ENCODE measurements around the gene ACTG1.
A peak's percentile ranks its signal among the peaks of the same experiment; 100 is the strongest.

Gene ACTG1

DNA sequence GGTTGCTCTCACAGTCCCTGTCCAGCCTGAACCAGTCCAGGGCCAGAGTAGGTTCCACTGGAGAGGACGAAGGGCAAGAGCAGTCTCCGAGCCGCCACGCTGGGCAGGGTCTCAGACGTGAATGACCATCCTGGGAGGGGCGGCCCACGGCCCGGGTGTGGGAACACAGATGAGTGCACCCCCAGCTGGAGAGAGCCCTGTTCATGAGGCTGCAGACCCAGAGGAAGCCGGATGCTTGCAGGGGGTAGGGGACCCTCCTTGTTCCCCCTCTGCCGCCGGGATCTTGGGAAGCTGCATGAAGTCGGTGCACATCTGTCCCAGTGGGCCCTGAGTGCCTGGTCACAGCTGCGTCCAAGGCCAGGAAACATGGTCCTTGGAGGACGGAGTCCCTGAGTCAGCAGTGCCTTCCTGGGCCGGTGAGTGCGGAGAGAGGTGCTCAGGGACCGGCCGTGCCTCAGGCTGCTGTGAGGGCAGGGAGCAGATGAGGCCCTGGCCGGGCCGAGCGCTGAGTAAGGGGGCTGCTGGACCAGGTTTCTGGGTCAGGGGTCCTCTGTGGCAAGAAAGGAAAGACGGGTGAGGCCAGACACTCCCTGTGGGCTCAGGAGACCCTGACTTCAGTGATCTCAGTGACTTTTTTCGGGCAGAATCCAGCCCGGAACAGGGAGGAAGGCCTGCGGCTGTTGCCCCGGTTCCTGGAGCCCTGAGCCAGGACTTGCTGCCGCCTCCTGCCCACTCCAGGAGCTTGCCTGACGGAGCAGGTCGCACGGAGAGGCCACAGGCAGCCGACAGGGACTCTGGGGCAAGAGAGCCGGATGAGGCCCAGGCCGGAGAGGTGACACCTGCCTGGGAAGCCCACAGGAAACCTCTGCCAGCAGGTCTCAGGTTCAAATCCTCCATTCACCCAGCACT, 45.8 kb downstream of the ACTG1 start:
- FAIRE-seq (no peak), DNase-seq (ENCODE audit: low spot score) (no peak)

DNA sequence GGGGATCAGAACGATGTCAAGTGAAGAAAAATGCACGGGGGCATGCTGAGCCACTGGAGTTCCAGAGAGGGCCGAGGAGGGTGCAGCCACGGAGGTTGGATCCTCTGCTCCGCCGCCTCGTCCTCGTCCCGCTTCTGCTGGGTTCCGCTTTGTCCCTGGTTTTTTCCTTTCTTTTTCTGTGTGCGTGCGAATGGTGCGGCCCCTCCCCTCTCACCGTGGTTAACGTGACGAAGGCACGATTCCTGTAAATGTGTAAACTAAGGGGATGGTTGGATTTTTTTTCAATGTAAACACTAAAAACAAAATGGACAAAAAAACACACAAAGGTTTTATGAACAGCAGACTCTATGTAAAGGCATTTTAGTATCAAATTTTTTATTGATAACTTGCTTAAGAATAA, 46.7 kb downstream of the ACTG1 start:
- FAIRE-seq: no peak
- DNase-seq (ENCODE audit: low spot score): no peak

DNA sequence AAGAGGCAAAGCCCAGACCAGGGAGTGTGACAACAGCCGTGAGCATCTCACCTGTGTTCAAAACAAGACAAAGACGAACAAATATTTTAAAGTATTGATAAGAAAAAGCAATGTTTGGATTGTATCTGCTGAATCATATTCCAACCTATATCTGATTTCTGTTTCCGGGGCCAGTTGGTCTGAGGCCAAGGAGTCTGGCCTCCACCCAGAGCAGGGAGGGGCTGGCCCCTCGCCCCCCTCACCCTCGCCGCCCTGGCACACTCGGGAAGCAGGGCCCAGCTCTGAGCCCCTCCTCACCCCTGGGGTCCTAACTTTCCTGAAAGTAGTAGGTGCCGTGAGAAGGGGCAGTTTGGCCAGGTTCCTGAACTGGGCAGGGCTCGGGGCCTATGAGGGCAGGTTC, 48.0 kb downstream of the ACTG1 start:
- no peak for FAIRE-seq
- DNase-seq (ENCODE audit: low spot score): no peak

DNA sequence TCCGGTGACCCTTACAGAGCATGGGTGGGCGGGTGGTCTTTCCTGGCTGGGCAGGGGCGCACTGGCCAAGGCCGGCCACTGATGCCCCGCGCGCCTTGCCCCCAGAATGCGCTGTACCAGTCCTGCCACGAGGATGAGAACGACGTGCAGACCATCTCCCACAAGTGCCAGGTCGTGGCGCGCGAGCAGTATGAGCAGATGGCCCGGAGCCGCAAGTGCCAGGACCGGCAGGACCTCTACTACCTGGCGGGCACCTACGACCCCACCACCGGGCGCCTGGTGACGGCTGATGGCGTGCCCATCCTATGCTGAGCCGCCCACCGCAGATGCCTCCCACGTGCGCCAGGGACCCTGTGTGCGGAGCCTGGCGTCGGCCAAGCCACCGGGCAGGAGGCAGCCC, 49.1 kb downstream of the ACTG1 start:
- FAIRE-seq: no peak
- DNase-seq (ENCODE audit: low spot score): no peak

DNA sequence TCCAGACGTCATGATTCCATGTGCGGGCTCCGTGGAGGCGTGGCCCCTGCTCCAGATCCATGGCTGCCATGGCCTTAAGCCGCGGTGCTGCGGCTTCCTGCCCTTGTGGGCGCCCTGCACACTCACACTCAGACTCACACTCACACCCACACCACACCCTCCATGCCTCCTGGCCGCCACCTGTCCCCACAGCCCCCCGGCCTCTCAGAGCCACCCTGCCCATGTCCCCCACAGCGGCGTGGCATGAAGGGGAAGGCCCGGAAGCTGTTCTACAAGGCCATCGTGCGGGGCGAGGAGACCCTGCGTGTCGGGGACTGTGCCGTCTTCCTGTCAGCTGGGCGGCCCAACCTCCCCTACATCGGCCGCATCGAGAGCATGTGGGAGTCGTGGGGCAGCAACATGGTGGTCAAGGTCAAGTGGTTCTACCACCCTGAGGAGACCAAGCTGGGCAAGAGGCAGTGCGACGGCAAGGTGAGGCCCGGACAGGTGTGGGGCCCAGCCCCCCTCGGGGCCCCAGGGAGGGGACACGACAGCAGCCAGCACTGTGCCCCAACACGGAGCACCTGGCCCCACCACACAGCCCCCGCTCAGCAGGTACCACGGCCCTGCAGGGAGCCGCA, 50.0 kb downstream of the ACTG1 start:
- DNase-seq (ENCODE audit: low spot score): no peak
- peak; percentile 50 for FAIRE-seq

DNA sequence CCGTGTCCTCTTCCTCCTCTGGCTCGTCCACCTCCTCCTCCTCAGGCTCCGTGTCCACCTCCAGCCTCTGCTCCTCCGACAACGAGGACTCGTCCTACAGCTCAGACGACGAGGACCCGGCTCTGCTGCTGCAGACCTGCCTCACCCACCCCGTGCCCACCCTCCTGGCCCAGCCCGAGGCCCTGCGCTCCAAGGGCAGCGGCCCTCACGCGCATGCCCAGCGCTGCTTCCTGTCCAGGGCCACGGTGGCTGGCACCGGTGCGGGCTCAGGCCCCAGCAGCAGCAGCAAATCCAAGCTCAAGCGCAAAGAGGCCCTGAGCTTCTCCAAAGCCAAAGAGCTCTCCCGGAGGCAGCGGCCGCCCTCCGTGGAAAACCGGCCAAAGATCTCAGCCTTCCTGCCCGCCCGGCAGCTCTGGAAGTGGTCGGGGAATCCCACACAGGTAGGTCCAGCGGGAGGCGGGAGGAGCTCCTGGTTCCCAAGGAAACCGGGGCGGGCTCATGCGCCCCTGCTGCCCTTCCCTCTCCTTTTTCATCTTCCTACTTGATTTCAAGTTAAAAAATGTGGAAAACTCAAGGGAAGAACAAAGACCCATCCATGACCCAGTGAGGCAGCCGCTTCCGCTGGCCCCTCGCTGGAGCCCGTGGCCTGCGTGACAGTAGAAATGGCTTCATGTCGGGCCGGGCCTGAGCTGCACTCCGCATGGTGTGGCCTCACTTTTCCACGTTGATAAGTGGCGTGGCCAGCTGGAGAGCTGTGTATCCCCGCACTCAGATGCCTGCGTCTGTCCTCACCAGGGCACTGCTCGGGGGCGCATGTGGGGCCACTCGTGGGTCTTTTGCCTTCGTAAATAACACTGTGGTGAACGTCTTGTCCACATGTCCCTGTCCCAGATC, 50.7 kb downstream of the ACTG1 start:
- DNase-seq (ENCODE audit: low spot score): no peak

DNA sequence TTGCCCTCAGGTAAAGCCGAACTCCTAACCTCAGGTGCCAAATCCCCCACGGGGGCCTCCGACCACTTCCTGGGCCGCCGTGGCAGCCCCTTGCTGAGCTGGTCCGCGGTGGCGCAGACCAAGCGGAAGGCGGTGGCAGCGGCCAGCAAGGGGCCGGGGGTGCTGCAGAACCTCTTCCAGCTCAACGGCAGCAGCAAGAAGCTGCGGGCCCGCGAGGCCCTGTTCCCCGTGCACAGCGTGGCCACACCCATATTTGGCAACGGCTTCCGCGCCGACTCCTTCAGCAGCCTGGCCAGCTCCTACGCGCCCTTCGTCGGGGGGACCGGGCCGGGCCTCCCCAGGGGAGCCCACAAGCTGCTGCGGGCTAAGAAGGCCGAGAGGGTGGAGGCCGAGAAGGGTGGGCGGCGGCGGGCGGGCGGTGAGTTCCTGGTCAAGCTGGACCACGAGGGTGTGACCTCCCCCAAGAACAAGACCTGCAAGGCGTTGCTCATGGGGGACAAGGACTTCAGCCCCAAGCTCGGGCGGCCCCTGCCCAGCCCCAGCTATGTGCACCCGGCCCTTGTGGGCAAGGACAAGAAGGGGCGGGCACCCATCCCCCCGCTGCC, 51.6 kb downstream of the ACTG1 start:
- FAIRE-seq (no peak), DNase-seq (ENCODE audit: low spot score) (no peak)

More for the DNA sequence above, 50.7 kb downstream of the ACTG1 start:
- no peak for FAIRE-seq
